Panc1 (cell line): ENCODE measurements around the gene USP11.

Experiments
- CTCF ChIP-seq: fragments of 450-650 bp; IDR thresholded peaks from 2 replicates; pipeline ENCODE4 v1.5.1; 2017; ENCODE audit warnings: mild to moderate bottlenecking
- POLR2AphosphoS5 ChIP-seq: IDR thresholded peaks from 2 replicates; pipeline ENCODE4 v1.6.1; 2012; ENCODE audit warnings: mild to moderate bottlenecking, low read depth, low read length, moderate library complexity
- REST ChIP-seq, 2 experiments: IDR thresholded peaks; 2 replicates each; pipeline ENCODE4 v1.6.1; 2011 to 2012; ENCODE audit warnings: low read depth in 2 of 2, control low read depth in 1 of 2, low read length in 1 of 2, mild to moderate bottlenecking in 1 of 2, moderate library complexity in 1 of 2; ENCODE audit not compliant: insufficient read depth in 1 of 2
- SIN3A ChIP-seq: IDR thresholded peaks from 2 replicates; pipeline ENCODE4 v1.6.1; 2012; ENCODE audit warnings: low read depth, mild to moderate bottlenecking, low read length, moderate library complexity, borderline replicate concordance; ENCODE audit not compliant: insufficient read depth

- no peak for TF ChIP-seq SIN3A
- no peak for TF ChIP-seq CTCF
- no peak for TF ChIP-seq REST (IDR thresholded peaks at IDR 0.05; ENCODE audit: insufficient read depth in 1 of 2, low read depth in 2 of 2, low read length in 1 of 2)
- no peak for TF ChIP-seq POLR2AphosphoS5
Measured at GRCh38 chrX:47189906-47190305, 42.9 kb upstream of the USP11 start.
